Hepatocyte (in vitro differentiated cells): Measurements from ENCODE around the gene GFER. TPM values are rescaled to one million over a fixed set of nuclear protein-coding genes. Genes with fewer than 3 reads are reported as not detected.

Experiments
- DNase-seq: peaks from one replicate; pipeline ENCODE4 v3.0.0-alpha.2; 2016; ENCODE audit warnings: low spot score
- H2AFZ ChIP-seq: fragments of 200-600 bp; sonication (generic); 2 replicates; pipeline ENCODE4 v1.6.0; 2016; ENCODE audit warnings: antibody characterized with exemption, mild to moderate bottlenecking
- H3K27ac ChIP-seq: fragments of 200-600 bp; sonication (generic); 2 replicates; pipeline ENCODE4 v1.5.1; 2016; ENCODE audit warnings: mild to moderate bottlenecking
- H3K27me3 ChIP-seq: fragments of 200-600 bp; sonication (generic); 2 replicates; pipeline ENCODE4 v1.6.1; 2016
- H3K36me3 ChIP-seq: fragments of 200-600 bp; sonication (generic); replicated peaks from 2 replicates; pipeline ENCODE4 v1.5.1; 2016; ENCODE audit warnings: low read depth; ENCODE audit not compliant: insufficient read depth
- H3K4me1 ChIP-seq: fragments of 200-600 bp; sonication (generic); 2 replicates; pipeline ENCODE4 v1.5.1; 2016; ENCODE audit warnings: mild to moderate bottlenecking, moderate library complexity; ENCODE audit not compliant: insufficient read depth
- H3K4me2 ChIP-seq: fragments of 200-600 bp; sonication (generic); 2 replicates; pipeline ENCODE4 v1.6.0; 2016
- H3K4me3 ChIP-seq: fragments of 200-600 bp; sonication (generic); 2 replicates; pipeline ENCODE4 v1.5.1; 2016; ENCODE audit warnings: mild to moderate bottlenecking
- H3K79me2 ChIP-seq: fragments of 200-600 bp; sonication (generic); 2 replicates; pipeline ENCODE4 v1.6.0; 2017; ENCODE audit warnings: mild to moderate bottlenecking
- H3K9me2 ChIP-seq: fragments of 200-600 bp; sonication (generic); replicated peaks from 2 replicates; pipeline ENCODE4 v1.6.0; 2017; ENCODE audit warnings: mild to moderate bottlenecking; ENCODE audit not compliant: insufficient read depth
- H3K9me3 ChIP-seq: fragments of 200-600 bp; sonication (generic); 2 replicates; pipeline ENCODE4 v1.5.1; 2016; ENCODE audit warnings: low read depth, mild to moderate bottlenecking
- H4K20me1 ChIP-seq: fragments of 200-600 bp; sonication (generic); 2 replicates; pipeline ENCODE4 v1.6.0; 2016; ENCODE audit warnings: mild to moderate bottlenecking; ENCODE audit not compliant: insufficient read depth, poor library complexity, severe bottlenecking
- CTCF ChIP-seq: fragments of 200-600 bp; sonication (generic); IDR thresholded peaks from 2 replicates; pipeline ENCODE4 v1.5.1; 2016; ENCODE audit warnings: antibody characterized with exemption, mild to moderate bottlenecking; ENCODE audit not compliant: poor library complexity
- EZH2 ChIP-seq: fragments of 200-600 bp; sonication (generic); IDR thresholded peaks from 2 replicates; pipeline ENCODE4 v1.6.1; 2016; ENCODE audit warnings: antibody characterized with exemption, mild to moderate bottlenecking, borderline replicate concordance
- EZH2phosphoT487 ChIP-seq: fragments of 200-600 bp; sonication (generic); IDR thresholded peaks from one replicate; pipeline ENCODE4 v1.6.1; 2018; ENCODE audit warnings: antibody characterized with exemption, mild to moderate bottlenecking, low read depth, moderate library complexity; ENCODE audit not compliant: unreplicated experiment, severe bottlenecking
- WGBS: methylation state at CpG from one replicate; pipeline ENCODE4 v1.1.6; 2016; ENCODE audit warnings: low lambda C conversion rate; ENCODE audit errors: missing lambda C conversion rate; 5-methylcytosine and 5-hydroxymethylcytosine counted together
- polyA plus RNA-seq: library from polyadenylated mRNA; unstranded; fragments of >200 nt; fragmentation: Nextera tagmentation; extraction: Ambion mirVana; gene quantifications from 2 replicates; pipeline ENCODE4 v1.2.1, GENCODE V29; 2016
- total RNA-seq: library from RNA; depleted of rRNA; stranded (reverse); fragments of >200 nt; gene quantifications from 2 replicates; pipeline ENCODE4 v1.2.3, GENCODE V29; 2014

The GFER gene
- total and polyA plus RNA-seq, 2 experiments from 2014 or later: 34.9 to 44.0 TPM

GRCh38 chr16:2003231-2003826 lies 19.3 kb downstream of the GFER start:
- no peaks in the 10 kb centered on the region for H3K36me3 ChIP-seq
- H2AFZ ChIP-seq: no peak overlapping the region
- DNase-seq: no peak
- H3K79me2 ChIP-seq: peaks cover 50% of the 10 kb centered on the region
- no peak overlapping the region for H3K4me3 ChIP-seq
- no peaks in the 10 kb centered on the region for H3K27me3 ChIP-seq
- no peaks in the 10 kb centered on the region for H3K9me2 ChIP-seq
- no peak for TF ChIP-seq EZH2phosphoT487
- TF ChIP-seq EZH2: no peak
- no peak for TF ChIP-seq CTCF
- H3K27ac ChIP-seq: no peak overlapping the region
- WGBS: 93% methylated on average over 8 of the region's 8 CpGs
- H3K4me2 ChIP-seq: no peak overlapping the region
- H4K20me1 ChIP-seq: peaks cover 52% of the 10 kb centered on the region
- H3K9me3 ChIP-seq: no peaks in the 10 kb centered on the region
- peaks cover 17% of the 10 kb centered on the region for H3K4me1 ChIP-seq

GRCh38 chr16:2003827-2004641 lies 20.0 kb downstream of the GFER start:
- peak; percentile 96 for DNase-seq
- Histone ChIP-seq H2AFZ (no peak overlapping the region), H3K27me3 (no peaks in the 10 kb centered on the region), H3K4me1 (peaks cover 22% of the 10 kb centered on the region), H3K9me2 (no peaks in the 10 kb centered on the region), H3K36me3 (no peaks in the 10 kb centered on the region), H3K9me3 (no peaks in the 10 kb centered on the region), H3K4me3 (no peak overlapping the region), H3K4me2 (peak overlapping the region; percentile 72), H3K79me2 (peaks cover 57% of the 10 kb centered on the region), H3K27ac (peak overlapping the region; percentile 11), H4K20me1 (peaks cover 59% of the 10 kb centered on the region)
- TF ChIP-seq EZH2phosphoT487: no peak
- TF ChIP-seq CTCF: peak; percentile 91
- 35% methylated on average over 34 of the region's 36 CpGs for WGBS

DNA sequence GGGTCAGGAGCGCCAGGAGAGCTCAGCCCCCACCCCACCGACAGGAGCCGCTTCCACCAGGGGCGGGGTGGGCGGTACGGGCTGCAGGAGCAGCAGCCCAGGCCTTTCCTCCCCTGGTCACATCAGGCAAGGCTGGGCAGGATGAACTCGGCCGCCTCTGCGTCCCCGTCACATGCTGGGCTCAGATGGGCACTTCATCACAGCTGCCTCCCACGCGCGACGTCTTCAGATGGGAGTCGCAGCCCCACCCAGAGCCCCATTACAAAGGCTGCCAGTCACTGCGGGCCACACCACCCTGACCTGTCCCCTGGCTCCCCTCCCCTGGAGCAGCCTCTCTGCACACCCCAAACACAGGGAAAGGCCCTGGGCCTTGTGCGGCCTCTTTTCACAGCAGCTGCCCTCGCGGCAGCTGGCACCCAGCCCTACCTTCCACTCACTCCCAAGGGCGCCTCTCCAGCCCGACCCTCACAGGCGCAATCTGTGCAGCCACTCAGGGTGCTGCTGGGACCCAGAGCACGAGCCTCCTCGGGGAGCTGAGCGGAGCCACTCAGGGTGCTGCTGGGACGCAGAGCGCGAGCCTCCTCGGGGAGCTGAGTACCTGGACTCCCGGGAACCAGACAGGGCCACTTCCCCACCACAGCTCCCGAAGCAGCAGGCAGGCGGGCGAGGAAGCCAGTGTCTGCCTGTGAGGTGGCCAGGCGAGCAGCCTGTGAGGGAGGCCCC lies 21.0 kb downstream of the GFER start:
- H3K36me3 ChIP-seq: no peaks in the 10 kb centered on the region
- H3K4me3 ChIP-seq: no peak overlapping the region
- H3K27ac ChIP-seq: no peak overlapping the region
- no peak for DNase-seq
- WGBS: 93% methylated on average over 28 of the region's 34 CpGs
- H2AFZ ChIP-seq: no peak overlapping the region
- H3K4me1 ChIP-seq: peaks cover 22% of the 10 kb centered on the region
- no peak overlapping the region for H3K4me2 ChIP-seq
- H4K20me1 ChIP-seq: peaks cover 61% of the 10 kb centered on the region
- H3K9me2 ChIP-seq: no peaks in the 10 kb centered on the region
- TF ChIP-seq EZH2phosphoT487: no peak
- TF ChIP-seq EZH2: no peak
- no peak for TF ChIP-seq CTCF
- H3K27me3 ChIP-seq: no peaks in the 10 kb centered on the region
- H3K79me2 ChIP-seq: peaks cover 61% of the 10 kb centered on the region
- no peaks in the 10 kb centered on the region for H3K9me3 ChIP-seq
